ENCODE data around the gene SPTY2D1.

- TF ChIP-seq CTCF (conservative IDR thresholded peaks at IDR 0.05; ENCODE audit: low read depth in 2 of 2) (no peak), EZH2 (IDR thresholded peaks at IDR 0.05; ENCODE audit: low read depth, unreplicated experiment) (no peak), CREB1 (CRISPR knock-in tag; IDR thresholded peaks at IDR 0.05; ENCODE audit: low read depth) (no peak), POLR2AphosphoS5 (IDR thresholded peaks at IDR 0.05; ENCODE audit: low read depth) (no peak), EZH2phosphoT487 (IDR thresholded peaks at IDR 0.05; ENCODE audit: unreplicated experiment) (no peak), JUNB (IDR thresholded peaks at IDR 0.05; ENCODE audit: unreplicated experiment) (no peak), ETS1 (IDR thresholded peaks at IDR 0.05) (no peak), ZNF114 (CRISPR knock-in tag; IDR thresholded peaks at IDR 0.05) (no peak), REST (IDR thresholded peaks at IDR 0.05; ENCODE audit: unreplicated experiment) (no peak), STAT1 (IDR thresholded peaks at IDR 0.05; ENCODE audit: unreplicated experiment) (no peak), NANOG (IDR thresholded peaks at IDR 0.05; ENCODE audit: borderline replicate concordance) (no peak), ZNF462 (CRISPR knock-in tag; IDR thresholded peaks at IDR 0.05) (no peak), ZNF331 (CRISPR knock-in tag; IDR thresholded peaks at IDR 0.05; ENCODE audit: low read depth) (no peak)
Measured at GRCh38 chr11:18594999-18595749, 39.0 kb downstream of the SPTY2D1 start.

Data from GM23338 (cell line).